HG03575 (cell line): ENCODE data around the gene GAS6.
"Not testable (repeated sequence)": the region's sequence is repeated elsewhere in the genome, so short reads cannot be mapped to it uniquely, and the experiment has no call there.

Experiments used
- ATAC-seq: cut with Tn5 transposase; IDR thresholded peaks from one replicate; pipeline ENCODE4 v1.9.1; 2021; ENCODE audit not compliant: unreplicated experiment, insufficient number of reproducible peaks, low FRiP score; ENCODE audit errors: extremely low read depth

Gene GAS6

GRCh38 chr13:113802090-113802531 lies 61.8 kb downstream of the GAS6 start:
- no peak for ATAC-seq

GRCh38 chr13:113801289-113801961 lies 62.5 kb downstream of the GAS6 start:
- no peak for ATAC-seq

GRCh38 chr13:113800576-113800926 lies 63.3 kb downstream of the GAS6 start:
- ATAC-seq = no peak

GRCh38 chr13:113798200-113798811 lies 65.6 kb downstream of the GAS6 start:
- no peak for ATAC-seq

GRCh38 chr13:113796964-113797676 lies 66.8 kb downstream of the GAS6 start:
- no peak for ATAC-seq

GRCh38 chr13:113796211-113796963 lies 67.5 kb downstream of the GAS6 start:
- ATAC-seq = no peak

- not testable (repeated sequence) for ATAC-seq
Observed at GRCh38 chr13:113795362-113795761, 68.5 kb downstream of the GAS6 start.

- ATAC-seq = no peak
Observed at GRCh38 chr13:113794764-113795173, 69.1 kb downstream of the GAS6 start.

- ATAC-seq = no peak
Observed at GRCh38 chr13:113794086-113794485, 69.8 kb downstream of the GAS6 start.

GRCh38 chr13:113793718-113794085 lies 70.2 kb downstream of the GAS6 start:
- ATAC-seq = no peak

GRCh38 chr13:113792886-113793717 lies 70.8 kb downstream of the GAS6 start:
- ATAC-seq = no peak

- no peak for ATAC-seq
Observed at GRCh38 chr13:113792236-113792770, 71.6 kb downstream of the GAS6 start.

GRCh38 chr13:113791761-113792160 lies 72.1 kb downstream of the GAS6 start:
- ATAC-seq = no peak

GRCh38 chr13:113791226-113791625 lies 72.7 kb downstream of the GAS6 start:
- ATAC-seq = no peak

- ATAC-seq = not testable (repeated sequence)
Observed at GRCh38 chr13:113789931-113790330, 73.9 kb downstream of the GAS6 start.

GRCh38 chr13:113789167-113789566 lies 74.7 kb downstream of the GAS6 start:
- no peak for ATAC-seq

- no peak for ATAC-seq
Observed at GRCh38 chr13:113788413-113789135, 75.3 kb downstream of the GAS6 start.

- ATAC-seq = no peak
Observed at GRCh38 chr13:113787694-113788093, 76.2 kb downstream of the GAS6 start.
